HG03571 (cell line): ENCODE results near the gene NEDD4.
A peak's percentile ranks its signal among the peaks of the same experiment; 100 is the strongest.
"Not testable (repeated sequence)": the region's sequence is repeated elsewhere in the genome, so short reads cannot be mapped to it uniquely, and the experiment has no call there.

Experiments
- ATAC-seq: cut with Tn5 transposase; IDR thresholded peaks from one replicate; pipeline ENCODE4 v1.9.1; 2021; ENCODE audit not compliant: unreplicated experiment

The NEDD4 gene

DNA sequence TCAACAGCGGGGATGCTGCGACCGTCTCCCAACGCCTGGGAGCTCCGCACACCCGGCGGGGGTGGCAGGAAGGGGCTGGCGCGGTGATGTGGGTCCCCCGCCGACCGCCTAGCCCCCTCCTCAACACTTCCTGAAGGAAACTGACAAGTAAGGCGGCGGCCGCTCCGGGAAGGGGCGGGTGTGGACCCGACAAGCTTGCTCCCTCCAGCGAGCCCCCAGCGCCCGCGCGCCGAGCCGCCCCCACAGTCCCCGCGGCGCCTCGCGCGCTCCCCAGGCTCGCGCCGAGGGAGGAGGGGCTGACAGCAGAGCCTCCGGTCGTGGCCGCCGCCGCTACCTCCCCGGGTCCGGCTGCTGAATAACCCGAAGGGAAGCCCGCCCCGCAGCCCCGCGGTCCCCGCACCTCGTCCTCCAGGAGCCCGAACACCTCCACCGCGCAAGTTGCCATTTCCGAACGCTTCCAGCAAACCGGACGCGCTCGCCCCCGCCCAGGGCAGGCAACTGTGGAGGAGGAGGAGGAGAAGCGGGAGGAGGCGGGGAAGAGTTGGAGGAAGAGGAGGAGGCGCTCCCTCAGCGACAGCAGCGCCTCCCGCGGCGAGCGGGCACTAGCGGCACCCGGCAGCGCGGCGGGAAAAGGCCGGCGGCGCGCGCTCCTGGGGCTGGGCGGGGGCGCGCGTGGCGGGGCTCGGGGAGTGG, at the start of gene NEDD4:
Gene NEDD4 (minus strand): TSS at position 502 of the 693 bp plus-strand sequence. CDS start 57 bp downstream, at position 445.
- ATAC-seq = peak; percentile 90

DNA sequence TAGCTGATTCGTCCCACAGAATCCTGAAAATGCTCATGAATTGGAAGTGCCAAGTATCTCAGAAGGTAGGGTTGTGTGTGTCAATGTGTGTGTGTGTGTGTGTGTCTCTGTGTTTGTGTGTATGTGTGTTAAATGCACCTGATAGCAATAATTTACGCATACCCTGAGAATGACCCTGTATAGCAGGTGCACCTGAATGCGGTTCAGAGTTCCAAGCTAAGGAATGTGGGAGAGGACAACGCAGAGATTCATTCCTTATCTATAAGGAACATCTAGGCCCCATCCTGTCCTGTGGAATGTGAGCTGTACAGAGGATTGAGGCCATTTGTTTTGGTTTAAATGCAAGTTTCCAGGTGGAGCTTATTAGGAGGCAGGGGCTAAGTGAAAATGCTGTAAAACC, 49.1 kb upstream of the NEDD4 start:
- ATAC-seq = no peak

DNA sequence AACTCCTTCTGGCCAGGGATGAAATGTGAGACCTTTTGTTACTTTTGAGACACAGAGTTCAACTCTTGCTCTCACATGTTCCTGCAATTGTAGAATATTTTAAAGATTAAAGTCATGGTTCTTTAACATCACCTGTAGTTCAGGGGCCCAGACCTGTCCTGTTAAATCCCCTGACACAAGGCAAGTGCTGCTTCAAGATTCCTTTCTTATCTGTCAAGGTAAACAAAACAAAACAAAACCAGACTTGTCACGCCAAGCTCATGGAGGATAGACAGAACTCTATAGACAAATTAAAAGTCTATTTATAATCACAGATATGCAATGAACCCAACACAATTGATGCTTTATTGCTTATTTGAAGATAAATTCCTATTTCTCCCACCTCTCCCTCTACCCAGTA, 48.6 kb upstream of the NEDD4 start:
- no peak for ATAC-seq

DNA sequence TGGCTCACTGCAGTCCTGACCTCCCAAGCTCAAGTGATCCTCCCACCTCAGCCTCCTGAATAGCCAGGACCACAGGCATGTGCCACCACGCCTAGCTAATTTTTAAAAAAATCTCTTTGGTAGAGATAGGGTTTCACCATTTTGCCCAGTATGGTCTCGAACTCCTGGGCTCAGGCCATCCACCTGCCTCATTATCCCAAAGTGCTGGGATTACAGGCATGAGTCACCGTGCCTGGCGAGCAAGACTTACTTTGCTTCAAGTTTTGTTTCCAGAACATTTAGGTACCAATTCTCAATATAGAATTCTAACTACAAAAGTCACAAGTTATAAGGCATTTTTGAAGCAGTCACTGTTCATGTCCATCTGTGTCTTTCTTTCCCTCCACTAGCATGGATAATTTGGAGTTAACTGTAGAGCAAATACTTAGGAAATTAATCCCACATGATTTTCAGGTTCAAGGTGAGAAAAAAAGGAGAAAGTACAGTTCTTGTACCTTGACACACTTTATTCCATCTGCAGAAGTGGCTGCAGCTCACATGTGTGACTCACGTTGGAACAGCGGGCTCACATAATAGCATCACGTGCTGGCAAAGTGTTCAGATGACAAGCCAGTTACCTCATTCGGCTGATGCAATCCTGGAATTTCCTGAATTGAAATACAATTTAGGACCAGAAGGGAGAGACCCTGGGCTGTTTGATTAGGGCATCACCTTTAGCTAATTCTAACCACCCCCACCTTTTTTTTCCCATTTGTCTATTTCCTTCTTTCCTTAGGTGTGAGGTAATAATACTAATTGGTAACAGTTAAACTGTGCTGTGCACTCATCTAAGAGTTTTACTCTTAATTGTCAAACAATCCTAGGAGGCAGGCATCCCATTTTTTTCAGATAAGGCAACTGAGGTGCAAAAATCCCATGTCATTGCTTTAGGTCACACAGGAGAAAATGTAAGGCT, 46.9 kb upstream of the NEDD4 start:
- no peak for ATAC-seq

DNA sequence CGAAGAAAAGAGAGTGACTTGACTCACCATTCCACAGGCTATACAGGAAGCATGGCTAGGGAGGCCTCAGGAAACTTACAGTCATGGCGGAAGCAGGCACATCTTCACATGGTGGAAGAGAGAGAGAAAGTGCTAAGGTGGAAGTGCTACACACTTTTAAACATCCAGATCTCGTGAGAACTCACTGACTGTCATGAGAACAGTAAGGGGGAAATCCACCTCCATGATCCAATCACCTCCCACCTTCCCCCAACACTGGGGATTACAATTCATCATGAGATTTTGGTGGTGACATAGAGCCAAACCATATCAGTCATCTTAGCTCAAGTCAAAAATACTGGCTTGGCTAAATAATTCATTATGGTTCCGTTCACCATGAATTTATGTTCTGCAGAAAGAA, 45.3 kb upstream of the NEDD4 start:
- ATAC-seq = no peak

DNA sequence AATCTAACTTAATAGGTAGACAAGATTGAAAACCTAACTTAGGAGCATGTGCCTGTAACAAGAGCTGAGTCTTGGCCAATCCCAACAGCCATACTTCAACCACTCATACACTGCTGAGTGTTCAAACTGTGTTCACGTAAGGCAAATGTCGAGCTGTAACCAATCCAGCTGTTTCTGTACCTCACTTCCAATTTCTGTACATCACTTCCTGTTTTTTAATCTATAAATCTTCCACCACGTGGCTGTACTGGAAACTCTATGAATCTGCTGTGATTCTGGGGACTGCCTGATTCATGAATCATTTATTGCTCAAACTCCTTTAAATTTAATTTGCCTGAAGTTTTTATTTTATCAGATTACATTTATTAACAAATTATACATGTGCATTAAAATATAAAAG, 44.6 kb upstream of the NEDD4 start:
- ATAC-seq = no peak

DNA sequence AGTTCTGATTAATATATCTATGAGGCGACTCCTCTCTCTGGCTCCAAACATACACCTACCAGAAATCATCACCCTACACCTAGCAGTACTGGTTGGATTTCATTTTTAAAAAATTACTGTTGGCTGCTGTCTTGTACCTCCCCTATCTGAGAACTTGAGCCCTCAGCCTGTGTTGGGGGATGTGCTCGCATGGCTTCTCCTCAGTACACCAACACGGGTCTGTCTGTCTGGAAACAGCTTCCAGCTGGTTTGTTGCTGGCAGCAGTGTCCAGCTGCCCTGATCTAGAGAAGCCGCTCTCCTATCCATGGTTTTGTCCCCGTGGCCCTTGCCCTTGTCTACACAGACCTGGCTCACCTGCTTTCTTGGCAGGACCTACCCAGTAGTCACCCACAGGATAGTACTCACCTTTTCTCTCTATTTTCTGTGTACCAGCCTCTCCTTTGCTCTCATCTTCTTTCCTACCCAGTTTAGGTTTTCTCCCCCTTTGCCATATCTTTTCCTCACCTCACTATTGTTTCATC, 43.2 kb upstream of the NEDD4 start:
- no peak for ATAC-seq

DNA sequence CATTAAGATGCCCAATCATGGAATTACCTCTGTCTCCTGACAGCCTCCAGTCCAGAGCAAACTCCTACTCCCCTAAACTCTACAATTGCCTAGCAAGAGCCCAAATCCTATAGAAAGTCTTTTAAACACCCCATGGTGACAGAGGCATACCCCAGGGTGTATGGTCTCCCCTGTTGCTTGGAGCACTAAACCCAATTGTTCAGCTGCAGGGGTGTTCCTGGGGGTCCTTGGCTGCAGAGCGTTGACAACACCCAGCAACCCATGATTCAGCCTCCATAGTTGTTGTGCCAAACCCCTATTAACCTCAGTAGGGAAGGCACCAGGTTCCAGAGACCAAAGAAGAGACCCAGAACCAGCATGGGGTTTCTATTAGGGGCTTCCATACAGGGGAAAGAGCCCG, 41.8 kb upstream of the NEDD4 start:
- no peak for ATAC-seq

DNA sequence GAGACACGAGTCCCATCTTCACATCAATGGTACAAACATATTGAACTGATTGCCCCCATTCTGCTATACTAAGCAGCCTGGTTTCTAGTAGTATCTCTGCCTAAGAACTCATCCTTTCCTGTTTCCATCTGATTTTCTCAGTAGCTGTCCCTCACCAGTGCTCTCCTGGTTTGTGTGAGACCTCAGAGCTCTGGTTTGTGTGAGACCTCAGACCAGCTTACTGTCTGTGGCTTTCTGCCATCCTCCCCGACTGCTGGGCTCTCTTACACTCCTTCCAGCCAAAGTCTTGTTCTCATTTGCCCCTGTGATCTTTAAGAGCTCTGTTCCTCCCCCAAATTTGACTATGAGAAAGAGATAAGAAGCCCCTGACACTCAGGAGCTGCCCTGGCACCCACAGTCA, 41.1 kb upstream of the NEDD4 start:
- ATAC-seq = no peak

DNA sequence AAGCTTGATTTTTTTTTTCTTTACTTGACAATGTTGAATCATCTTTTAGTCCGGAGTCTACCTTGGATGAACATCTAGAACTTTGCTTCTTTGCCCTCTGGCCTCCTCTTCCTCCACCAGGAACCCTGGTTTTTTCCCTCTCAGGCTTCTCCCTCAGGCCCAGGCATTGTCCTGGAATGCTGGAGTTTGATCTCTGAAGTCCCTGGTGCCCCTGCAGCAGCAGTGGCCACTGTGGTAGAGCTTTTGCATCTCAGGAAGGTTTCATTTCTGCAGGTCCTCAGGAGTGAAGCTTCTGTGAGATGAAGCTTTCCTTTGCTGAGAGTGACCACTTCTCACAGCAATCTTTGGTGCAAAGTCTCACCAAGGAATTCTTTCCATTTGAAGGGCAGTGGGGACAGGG, 39.0 kb upstream of the NEDD4 start:
- no peak for ATAC-seq

DNA sequence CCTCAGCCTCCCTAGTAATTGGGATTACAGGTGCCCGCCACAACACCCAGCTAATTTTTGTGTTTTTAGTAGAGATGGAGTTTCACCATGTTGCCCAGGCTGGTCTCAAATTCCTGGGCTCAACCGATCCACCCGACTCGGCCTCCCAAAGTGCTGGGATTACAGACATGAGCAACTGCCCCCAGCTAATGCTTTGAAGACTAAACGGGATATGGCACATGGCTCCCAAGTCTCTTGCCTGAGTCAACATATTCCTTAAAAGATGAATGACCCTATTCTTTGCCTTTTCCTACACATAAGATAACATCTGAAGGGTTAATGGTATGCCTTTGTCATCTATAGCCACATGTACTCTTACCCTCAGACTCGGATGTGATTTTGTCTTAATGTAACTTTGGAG, 38.4 kb upstream of the NEDD4 start:
- ATAC-seq = no peak

DNA sequence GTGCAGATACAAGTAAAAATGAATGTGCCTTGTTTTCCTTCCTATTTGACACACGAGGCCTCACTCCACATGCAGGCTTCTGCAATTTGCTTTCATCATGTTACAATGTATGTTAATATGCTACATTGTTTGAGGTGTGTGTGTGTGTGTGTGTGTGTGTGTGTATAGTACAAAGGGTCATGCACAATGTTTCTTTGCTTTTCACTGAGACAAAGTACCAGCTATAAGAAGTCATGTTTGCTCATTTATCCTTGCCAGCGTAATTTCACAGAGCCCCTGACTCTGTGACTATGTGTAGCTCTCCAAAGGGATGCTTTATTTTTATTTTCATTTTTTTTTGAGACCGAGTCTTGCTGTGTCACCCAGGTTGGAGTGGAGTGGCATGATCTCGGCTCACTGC, 38.0 kb upstream of the NEDD4 start:
- no peak for ATAC-seq

DNA sequence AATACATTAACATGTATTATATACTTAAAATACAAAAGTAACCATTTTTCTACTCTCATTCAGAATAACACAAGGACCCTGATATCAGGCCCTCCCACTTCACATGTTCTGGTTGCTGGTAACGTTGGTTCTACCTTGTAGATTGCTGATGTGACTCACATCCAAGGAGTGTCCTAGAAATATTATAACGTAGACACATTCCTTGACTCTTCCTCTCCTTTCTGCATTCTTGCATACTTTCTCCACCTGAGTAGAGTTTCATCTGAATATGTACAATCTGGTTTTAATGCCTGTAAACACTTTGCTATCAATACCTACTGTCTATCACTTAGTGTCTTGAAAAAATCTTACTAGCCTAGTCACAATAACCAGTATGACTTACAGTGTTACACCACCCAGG, 35.0 kb upstream of the NEDD4 start:
- ATAC-seq = no peak

DNA sequence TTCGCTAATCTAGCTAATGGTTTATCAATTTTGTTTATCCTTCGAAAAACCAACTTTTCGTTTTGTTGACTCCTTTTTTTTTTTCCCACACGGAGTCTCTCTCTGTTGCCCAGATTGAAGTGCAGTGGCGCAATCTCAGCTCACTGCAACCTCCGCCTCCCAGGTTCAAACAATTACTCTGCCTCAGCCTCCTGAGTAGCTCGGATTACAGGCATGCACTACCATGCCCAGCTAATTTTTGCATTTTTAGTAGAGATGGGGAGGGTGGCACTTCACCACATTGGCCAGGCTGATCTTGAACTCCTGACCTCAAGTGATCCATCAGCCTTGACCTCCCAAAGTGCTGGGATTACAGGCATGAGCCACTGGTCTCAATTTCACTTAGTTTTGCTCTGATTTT, 29.7 kb upstream of the NEDD4 start:
- ATAC-seq = not testable (repeated sequence)

DNA sequence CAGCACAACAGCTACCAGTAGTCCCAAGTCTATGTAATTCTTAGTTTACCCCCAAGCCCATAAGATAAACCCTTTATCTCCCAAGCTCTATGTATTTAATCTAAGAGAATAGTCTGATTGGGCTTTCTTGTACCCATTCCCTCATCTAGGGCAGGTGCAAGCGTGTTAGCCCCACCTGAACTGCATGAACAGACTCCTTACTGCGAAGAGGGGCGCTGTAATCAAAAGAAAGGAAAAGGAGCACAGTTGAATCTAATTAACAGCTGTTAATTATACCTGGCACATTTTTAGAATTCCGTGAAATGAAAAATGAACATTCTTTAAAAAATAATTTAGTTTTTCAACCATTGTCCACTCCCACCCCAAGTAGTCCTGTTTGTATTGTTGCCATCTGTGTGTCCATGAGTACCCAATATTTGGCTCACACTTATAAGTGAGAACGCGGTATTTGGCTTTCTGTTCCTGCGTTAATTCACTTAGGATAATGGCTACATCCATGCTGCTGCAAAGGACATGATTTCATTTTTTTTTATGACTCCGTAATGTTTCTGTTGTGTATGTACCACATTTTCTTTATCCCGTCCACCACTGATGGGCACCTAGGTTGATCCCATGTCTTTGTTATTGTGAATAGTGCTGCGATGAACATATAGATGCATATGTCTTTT, 26.5 kb upstream of the NEDD4 start:
- no peak for ATAC-seq

DNA sequence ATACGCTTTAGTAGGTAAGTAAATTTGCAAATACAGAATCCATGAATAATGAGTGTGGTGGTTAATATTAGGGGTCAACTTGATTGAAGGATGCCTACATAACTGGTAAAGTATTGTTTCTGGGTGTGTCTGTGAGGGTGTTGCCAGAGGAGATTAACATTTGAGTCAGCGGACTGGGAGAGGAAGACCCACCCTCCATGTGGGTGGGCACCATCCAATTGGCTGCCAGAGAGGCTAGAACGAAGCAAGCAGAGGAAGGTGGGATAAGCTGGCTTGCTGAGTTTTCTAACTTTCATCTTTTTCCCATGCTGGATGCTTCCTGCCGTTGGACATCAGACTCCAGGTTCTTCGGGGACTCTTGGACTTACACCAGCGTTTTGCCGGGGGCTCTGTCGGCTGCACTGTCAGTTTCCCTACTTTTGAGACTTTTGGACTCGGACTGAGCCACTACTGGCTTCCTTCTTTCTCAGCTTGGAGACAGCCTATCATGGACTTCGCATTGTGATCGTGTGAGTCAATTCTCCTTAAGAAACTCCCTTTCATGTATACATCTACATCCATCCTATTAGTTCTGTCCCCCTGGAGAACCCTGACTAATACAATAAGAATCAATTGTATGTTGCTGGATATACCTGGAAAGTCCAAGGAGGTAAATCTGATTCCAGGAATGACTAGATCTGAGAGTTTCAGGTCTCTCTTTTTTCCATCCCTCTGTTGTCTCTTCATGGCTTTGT, 25.8 kb upstream of the NEDD4 start:
- no peak for ATAC-seq

DNA sequence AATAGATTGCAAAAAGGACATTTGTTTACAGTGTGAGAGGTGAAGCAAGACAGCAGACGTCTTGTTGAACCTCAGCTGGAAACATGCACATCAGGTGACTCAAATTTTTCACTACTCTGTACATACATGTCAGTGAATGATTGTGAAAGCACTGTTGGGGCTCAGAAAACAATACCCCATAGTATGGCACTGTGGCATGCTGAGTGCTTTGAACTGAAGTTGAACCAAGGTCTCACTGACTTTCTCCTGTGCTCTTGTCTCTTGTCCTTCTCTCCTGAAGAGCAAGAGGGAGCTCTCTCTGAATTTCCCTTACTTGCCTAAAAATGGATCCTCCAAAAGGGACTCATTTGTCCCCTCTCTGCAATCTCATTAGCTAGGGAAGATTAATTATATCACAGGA, 24.5 kb upstream of the NEDD4 start:
- no peak for ATAC-seq

DNA sequence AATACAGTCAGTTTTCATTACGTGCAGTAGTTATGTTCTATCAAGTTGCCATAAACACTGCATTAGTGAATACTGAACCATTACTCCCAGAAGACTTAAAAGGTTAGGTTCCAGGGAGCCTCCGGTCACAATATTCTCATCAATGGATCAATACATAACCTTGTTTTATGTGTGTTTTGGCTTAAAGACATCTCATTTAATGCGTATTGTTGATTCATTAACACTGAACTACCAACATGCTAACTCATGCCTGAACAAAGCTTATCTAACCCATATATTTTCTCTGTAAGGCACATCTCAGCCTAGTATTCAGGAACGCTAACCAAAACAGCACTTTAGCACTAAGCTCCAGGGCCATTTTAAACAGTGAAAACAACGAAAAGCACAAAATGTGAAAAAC, 24.1 kb upstream of the NEDD4 start:
- ATAC-seq = no peak

DNA sequence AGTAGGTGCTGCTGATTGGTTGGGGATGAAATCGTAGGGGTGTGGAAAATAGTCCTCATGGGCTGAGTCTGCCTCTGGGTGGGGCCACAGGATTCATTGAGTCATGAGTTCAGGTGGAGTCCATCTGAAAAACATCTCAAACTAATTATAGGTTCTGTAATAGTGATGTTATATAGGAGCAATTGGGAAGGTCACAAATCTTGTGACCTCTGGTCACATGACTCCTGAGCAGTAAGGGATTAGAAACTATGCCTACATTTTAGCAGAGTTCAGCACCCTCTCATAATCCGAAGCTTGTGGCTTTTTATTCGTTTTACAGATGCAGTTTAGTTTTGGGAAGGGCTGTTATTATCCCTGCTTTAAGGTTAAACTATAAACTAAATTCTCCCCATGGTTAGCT, 22.9 kb upstream of the NEDD4 start:
- no peak for ATAC-seq

DNA sequence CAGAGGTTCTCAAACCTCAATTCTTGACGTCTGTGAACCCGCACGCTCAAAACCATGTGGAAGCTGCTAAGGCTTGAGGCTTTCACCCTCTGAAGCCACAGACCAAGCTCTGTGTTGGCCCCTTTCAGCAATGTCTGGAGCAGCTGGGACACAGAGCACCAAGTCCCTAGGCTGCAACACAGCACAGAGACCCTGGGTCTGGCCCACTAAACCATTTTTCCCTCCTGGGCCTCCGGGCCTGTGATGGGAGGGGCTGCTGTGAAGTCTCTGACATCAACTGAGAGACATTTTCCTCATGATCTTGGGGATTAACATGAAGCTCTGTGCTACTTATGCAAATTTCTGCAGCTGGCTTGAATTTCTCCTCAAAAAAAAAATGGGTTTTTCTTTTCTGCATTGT, 21.3 kb upstream of the NEDD4 start:
- no peak for ATAC-seq

DNA sequence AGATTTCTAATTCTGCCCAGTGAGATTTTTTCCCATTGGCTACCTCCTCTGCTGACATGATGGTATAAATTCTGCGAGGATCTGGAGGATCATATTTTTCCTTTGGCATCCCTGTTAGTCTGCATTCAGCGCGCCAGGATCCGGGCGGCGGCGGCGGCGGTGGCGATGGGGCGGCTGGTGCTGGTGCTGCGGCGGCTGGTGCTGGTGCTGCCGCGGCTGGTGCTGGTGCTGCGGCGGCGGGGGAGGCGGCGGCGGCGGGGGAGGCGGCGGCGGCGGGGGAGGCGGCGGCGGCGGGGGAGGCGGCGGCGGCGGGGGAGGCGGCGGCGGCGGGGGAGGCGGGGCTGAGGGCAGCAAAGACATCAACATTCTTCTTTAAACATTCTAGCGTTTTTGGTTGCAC, 13.6 kb upstream of the NEDD4 start:
- not testable (repeated sequence) for ATAC-seq
